GM20000 (cell line): Measurements from ENCODE around the gene ECHDC1.

ENCODE experiments used
- DNase-seq: peaks from one replicate; pipeline ENCODE4 v3.0.0; 2012; ENCODE audit warnings: low spot score
- TF ChIP-seq, protein P1 (sequence below): IDR thresholded peaks from 2 replicates; pipeline ENCODE4 v1.5.1; 2012; ENCODE audit warnings: mild to moderate bottlenecking, control low read depth; ENCODE audit errors: extremely low read depth, missing control alignments

The ECHDC1 gene

DNA sequence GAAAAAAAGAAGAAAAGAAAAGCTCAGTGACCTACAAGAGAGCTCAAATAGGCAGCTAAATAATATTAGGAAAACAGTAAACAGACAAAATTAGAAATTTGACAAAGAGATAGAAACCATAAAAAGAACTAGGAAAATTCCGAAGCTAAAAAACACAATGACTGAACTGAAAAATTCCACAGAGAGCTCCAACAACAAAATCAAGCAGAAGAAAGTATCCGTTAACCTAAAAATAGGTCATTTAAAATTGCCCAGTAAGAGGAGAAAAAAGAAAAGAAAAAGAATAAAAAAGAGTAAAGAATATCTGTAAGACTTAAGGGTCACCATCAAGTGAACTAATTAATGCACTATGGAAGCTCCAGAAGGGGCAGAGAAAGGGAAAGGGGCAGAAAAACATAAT is 6.6 kb upstream of the ECHDC1 start:
- DNase-seq = no peak
- TF ChIP-seq, protein P1, sequence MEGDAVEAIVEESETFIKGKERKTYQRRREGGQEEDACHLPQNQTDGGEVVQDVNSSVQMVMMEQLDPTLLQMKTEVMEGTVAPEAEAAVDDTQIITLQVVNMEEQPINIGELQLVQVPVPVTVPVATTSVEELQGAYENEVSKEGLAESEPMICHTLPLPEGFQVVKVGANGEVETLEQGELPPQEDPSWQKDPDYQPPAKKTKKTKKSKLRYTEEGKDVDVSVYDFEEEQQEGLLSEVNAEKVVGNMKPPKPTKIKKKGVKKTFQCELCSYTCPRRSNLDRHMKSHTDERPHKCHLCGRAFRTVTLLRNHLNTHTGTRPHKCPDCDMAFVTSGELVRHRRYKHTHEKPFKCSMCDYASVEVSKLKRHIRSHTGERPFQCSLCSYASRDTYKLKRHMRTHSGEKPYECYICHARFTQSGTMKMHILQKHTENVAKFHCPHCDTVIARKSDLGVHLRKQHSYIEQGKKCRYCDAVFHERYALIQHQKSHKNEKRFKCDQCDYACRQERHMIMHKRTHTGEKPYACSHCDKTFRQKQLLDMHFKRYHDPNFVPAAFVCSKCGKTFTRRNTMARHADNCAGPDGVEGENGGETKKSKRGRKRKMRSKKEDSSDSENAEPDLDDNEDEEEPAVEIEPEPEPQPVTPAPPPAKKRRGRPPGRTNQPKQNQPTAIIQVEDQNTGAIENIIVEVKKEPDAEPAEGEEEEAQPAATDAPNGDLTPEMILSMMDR = no peak

DNA sequence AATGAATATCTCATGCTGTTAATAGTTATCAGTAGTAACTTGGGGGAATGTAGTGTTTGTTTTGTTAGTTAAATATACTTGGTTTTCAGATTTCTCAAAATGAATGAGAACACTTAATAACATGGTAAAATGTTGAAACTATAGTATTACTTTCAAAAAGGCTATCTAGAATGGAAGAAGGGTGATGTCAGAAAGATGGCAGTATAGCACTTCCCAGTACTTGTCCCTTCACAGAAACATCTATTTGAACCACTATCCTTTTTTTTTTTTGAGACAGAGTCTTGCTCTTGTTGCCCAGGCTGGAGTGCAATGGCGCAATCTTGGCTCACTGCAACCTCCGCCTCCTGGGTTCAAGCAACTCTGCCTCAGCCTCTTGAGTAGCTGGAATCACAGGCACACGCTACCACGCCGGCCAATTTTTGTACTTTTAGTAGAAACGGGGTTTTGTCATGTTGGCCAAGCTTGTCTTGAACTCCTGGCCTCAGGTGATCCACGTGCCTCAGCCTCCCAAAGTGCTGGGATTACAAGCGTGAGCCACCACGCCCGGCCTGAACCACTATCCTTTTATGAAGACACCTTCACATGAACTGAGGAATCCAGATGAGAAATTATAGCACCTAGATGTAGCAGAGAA is 4.7 kb upstream of the ECHDC1 start:
- no peak for DNase-seq
- TF ChIP-seq, protein P1 = no peak

DNA sequence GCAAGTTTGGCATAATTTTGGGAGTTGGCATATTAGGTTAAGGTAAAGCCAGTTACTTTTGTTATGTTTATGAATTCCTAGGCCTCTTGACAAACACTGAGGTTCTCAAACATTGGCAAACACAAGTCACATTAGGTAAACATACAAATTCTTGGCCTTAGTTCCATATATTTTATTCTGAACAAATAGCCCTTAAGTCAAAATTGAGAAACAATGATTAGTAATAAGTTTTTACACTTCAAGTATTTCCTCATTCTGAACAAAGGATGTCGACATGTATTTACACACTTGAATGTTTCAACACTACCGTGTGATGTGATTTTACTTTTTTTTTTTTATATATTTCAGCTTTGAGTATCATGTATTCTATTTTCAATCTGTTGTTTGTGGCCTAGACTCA is 3.8 kb upstream of the ECHDC1 start:
- TF ChIP-seq, protein P1 = no peak
- no peak for DNase-seq

DNA sequence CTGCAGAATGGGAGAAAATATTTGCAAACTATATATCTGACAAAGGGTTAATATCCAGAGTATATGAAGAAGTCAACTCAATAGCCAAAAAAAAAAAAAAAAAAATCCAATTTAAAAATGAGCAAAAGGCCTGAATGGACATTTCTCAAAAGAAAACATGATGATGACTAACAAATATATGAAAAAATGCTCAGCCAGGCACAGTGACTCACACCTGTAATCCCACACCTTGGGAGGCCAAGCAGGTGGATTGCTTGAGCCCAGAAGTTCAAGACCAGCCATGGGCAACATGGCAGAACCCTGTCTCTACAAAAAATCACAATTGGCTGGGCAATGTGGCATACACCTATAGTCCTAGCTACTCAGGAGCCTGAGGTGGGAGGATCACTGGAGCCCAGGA is 2.1 kb upstream of the ECHDC1 start:
- TF ChIP-seq, protein P1 = no peak
- DNase-seq = no peak

DNA sequence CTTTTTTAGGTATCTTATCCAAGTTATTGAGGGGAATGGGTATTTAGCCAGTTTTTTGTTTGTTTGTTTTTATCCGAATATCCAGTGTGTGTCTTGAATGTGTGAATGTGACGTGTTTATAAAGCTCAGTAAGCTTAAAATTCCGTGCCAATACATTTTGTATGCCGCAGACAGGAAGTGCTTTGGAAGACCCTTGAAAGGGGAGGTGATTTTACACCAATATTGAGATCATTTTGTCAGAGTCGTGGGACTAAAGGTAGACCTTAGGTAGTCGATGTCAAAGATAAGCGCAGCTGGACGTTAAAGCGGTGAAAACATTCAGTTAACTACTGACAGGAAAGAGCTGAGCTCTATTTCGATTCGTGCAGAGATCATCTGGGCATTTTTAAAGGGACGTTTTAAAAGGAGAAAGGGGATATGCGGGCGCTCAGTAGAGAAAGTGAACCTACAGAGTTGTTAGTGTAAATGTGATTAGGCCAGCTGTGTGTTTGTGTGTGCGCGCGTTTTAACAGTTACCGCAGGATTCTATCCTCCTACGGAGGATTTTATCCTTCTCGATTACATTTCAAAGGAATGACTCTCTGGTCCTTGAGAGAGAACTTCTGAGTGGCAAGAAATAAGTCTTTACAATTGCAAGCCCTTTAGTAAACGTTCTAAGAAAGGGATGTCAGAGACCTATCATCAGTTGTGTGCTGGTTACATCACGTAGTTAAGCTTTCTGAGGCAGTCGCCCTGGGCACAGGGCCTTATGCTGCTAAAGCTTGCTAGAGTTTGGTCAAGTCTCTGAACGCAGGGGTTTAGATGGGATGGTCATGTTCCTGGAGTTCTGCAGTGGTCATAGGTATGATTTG is 625 bp upstream of the ECHDC1 start:
- DNase-seq = peak; percentile 28
- TF ChIP-seq, protein P1 = no peak

DNA sequence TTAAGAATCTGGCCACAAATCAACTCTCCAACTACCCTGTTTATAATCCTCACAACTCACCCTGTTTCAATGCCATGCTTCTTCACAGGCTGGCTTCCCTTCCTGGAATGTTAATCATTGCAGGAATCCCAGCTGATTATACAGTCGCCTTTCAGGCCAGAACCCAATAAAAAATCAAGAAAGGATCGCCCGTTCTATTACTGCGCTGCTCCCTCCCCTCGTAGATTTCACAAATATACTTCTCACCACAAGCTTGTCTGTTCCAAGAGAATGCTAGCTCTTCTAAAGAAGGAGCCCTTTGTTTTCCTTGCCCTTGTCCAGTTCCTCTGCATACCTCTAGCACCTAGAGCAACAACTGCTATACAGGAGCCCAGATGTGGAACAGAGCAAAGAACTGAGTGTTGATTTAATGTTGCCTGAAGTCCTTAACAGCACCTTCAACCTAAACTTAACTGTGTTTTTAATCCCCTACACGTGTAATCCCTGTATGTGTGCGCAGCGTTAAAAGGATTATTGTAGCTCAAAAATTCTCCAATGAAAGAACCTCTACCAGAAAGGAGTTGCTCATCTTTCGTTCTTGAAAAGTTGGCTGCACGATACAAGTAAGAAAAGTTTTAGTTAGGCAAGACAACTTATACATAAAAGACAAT is 988 bp downstream of the ECHDC1 start:
- TF ChIP-seq, protein P1 = no peak
- no peak for DNase-seq

DNA sequence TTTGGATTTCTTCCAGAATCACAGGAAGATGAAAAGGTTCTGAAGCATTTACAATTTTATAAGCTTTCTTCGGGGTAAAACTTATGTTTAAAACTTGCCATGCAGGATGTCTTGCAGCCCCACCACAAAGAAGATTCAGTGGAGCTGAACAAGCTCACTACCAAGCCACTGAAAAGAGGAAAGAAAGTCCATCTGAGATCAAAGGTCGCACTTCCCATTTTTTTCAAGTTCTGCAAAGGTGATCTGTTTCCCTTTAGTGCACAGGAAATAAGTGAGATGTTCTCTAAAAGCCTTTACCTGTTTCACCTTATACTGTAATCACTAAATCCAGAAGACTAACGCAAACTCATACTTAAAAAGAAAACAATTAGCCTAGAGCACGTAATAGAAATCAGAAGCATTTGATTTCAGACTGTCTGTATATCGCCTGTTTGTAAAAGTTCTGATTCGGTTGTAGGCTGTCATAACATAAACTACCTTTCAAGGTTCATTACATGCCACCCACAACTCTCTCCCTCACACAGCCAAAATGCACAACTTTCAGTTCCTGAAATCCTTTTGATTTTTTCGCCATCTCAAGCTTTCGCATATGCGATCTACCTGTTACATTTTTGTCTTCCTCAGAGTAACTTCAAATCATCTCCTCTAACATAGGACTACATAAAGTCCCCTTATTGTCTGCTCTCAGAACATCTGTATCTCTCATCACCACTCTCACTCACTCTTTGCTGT is 1.8 kb downstream of the ECHDC1 start:
- peak; percentile 39 for DNase-seq
- TF ChIP-seq, protein P1 = no peak
